ENCODE measurements around the gene ATOH1. TPM values are rescaled to one million over a fixed set of nuclear protein-coding genes. Genes with fewer than 3 reads are reported as not detected.

The ATOH1 gene
- polyA plus RNA-seq, 2 of the 4 experiments (the other 2 are of a cell fraction): not detected

DNA sequence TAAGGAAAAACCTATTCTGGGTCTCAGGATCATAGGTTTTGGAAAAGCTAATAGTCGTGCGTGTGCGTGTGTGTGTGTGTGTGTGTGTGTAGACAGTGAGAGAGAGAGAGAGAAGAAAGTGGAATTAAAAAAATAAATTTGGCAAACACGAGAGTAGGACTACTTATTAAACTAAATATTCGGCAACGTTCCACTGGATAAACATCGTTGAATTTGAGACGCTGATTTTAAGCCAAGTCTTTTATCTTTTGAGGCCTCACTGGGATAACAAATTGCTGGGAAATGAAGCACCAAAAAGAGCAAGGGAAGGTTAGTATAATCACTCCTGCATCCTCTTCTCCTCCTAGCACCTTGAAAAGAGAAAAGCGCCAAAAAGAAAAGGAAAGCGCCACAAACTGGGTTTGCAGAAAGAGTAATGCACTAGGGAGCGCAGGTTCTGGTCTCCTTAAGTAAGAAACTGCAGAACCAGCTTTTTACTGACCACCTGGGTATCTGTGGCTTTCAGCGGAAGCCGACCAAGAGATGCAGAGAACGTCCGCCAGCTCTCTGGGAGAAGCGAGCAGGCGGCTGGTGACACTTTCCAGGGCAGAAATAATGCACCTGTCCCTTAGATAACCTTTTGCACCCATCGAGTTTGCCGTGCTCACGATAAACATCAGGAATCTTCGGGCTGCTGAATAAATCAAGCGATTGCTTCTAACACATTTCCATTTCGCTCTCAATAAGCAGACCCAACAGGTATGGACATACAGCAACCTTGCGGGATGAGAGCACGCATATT is 3.4 kb downstream of the ATOH1 start:
- H3K4me3 ChIP-seq: no peak overlapping the region
- WGBS (ENCODE audit: missing lambda C conversion rate): 39% methylated on average over 25 of the region's 25 CpGs
- DNase-seq (ENCODE audit: low read depth in 1 of 2, low spot score in 1 of 2): no peak
- TF ChIP-seq JUN (IDR thresholded peaks at IDR 0.05) (no peak), TFCP2L1 (CRISPR knock-in tag; IDR thresholded peaks at IDR 0.05) (no peak), JUNB (IDR thresholded peaks at IDR 0.05) (no peak), CBX8 (IDR thresholded peaks at IDR 0.05) (no peak), POLR2AphosphoS2 (conservative IDR thresholded peaks at IDR 0.05; ENCODE audit: low read length) (no peak), CHD4 (IDR thresholded peaks at IDR 0.05; ENCODE audit: borderline replicate concordance) (no peak), RFX5 (IDR thresholded peaks at IDR 0.05) (no peak), HDAC2 (IDR thresholded peaks at IDR 0.05) (no peak), FOXS1 (CRISPR knock-in tag; IDR thresholded peaks at IDR 0.05) (no peak), HEYL (CRISPR knock-in tag; IDR thresholded peaks at IDR 0.05) (no peak), KDM1A (IDR thresholded peaks at IDR 0.05; ENCODE audit: low read depth) (no peak), KDM5A (IDR thresholded peaks at IDR 0.05) (no peak), MYC (IDR thresholded peaks at IDR 0.05; ENCODE audit: borderline replicate concordance, low read length) (no peak)
- TF ChIP-seq, protein P1, sequence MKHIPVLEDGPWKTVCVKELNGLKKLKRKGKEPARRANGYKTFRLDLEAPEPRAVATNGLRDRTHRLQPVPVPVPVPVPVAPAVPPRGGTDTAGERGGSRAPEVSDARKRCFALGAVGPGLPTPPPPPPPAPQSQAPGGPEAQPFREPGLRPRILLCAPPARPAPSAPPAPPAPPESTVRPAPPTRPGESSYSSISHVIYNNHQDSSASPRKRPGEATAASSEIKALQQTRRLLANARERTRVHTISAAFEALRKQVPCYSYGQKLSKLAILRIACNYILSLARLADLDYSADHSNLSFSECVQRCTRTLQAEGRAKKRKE (CRISPR knock-in tag; IDR thresholded peaks at IDR 0.05; ENCODE audit: low read depth): no peak
- TF ChIP-seq, protein P2, sequence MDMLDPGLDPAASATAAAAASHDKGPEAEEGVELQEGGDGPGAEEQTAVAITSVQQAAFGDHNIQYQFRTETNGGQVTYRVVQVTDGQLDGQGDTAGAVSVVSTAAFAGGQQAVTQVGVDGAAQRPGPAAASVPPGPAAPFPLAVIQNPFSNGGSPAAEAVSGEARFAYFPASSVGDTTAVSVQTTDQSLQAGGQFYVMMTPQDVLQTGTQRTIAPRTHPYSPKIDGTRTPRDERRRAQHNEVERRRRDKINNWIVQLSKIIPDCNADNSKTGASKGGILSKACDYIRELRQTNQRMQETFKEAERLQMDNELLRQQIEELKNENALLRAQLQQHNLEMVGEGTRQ (IDR thresholded peaks at IDR 0.05): no peak
- TF ChIP-seq, protein P3, sequence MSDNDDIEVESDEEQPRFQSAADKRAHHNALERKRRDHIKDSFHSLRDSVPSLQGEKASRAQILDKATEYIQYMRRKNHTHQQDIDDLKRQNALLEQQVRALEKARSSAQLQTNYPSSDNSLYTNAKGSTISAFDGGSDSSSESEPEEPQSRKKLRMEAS (IDR thresholded peaks at IDR 0.05): no peak
- TF ChIP-seq, protein P4, sequence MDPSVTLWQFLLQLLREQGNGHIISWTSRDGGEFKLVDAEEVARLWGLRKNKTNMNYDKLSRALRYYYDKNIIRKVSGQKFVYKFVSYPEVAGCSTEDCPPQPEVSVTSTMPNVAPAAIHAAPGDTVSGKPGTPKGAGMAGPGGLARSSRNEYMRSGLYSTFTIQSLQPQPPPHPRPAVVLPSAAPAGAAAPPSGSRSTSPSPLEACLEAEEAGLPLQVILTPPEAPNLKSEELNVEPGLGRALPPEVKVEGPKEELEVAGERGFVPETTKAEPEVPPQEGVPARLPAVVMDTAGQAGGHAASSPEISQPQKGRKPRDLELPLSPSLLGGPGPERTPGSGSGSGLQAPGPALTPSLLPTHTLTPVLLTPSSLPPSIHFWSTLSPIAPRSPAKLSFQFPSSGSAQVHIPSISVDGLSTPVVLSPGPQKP (IDR thresholded peaks at IDR 0.05; ENCODE audit: low read depth, low read length): no peak
- TF ChIP-seq, protein P5, sequence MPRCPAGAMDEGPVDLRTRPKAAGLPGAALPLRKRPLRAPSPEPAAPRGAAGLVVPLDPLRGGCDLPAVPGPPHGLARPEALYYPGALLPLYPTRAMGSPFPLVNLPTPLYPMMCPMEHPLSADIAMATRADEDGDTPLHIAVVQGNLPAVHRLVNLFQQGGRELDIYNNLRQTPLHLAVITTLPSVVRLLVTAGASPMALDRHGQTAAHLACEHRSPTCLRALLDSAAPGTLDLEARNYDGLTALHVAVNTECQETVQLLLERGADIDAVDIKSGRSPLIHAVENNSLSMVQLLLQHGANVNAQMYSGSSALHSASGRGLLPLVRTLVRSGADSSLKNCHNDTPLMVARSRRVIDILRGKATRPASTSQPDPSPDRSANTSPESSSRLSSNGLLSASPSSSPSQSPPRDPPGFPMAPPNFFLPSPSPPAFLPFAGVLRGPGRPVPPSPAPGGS (IDR thresholded peaks at IDR 0.05): no peak
- no peak for ATAC-seq
- H3K9me3 ChIP-seq: no peaks in the 10 kb centered on the region
- no peak overlapping the region for H3K27ac ChIP-seq
- H3K4me2 ChIP-seq: no peak overlapping the region
- FAIRE-seq: no peak
- ChIA-PET POLR2A (no interaction called here), CTCF (no interaction called here)
- peaks cover 3% of the 10 kb centered on the region; the same call in 1 of the 3 replicates for H3K4me1 ChIP-seq

DNA sequence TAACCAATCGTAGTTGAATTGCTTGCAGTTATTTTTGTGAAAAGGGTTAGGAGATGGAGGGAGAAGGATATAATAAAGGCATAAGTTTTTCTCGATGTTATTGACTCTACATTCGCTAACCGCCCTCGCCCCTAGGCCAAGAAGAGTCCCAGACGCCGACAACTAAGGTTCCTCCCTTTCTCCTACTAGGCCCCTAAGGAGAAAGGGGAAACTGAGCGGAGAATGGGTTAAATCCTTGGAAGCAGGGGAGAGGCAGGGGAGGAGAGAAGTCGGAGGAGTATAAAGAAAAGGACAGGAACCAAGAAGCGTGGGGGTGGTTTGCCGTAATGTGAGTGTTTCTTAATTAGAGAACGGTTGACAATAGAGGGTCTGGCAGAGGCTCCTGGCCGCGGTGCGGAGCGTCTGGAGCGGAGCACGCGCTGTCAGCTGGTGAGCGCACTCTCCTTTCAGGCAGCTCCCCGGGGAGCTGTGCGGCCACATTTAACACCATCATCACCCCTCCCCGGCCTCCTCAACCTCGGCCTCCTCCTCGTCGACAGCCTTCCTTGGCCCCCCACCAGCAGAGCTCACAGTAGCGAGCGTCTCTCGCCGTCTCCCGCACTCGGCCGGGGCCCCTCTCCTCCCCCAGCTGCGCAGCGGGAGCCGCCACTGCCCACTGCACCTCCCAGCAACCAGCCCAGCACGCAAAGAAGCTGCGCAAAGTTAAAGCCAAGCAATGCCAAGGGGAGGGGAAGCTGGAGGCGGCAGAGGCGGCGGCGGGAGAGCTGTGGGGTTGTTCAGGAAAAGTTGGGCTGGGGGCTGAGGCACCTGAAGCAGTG is 5.9 kb downstream of the ATOH1 start:
- CTCF ChIA-PET: no interaction called here
- H3K27ac ChIP-seq: no peak overlapping the region
- H3K9me3 ChIP-seq: no peaks in the 10 kb centered on the region
- WGBS (ENCODE audit: missing lambda C conversion rate): 71% methylated on average over 26 of the region's 42 CpGs
- FAIRE-seq: no peak
- POLR2A ChIA-PET: no interaction called here
- H3K4me1 ChIP-seq: no peaks in the 10 kb centered on the region
- TF ChIP-seq HOXB5 (CRISPR knock-in tag; IDR thresholded peaks at IDR 0.05) (no peak), ZSCAN20 (CRISPR knock-in tag; IDR thresholded peaks at IDR 0.05) (no peak), CBX2 (IDR thresholded peaks at IDR 0.05; ENCODE audit: borderline replicate concordance, low read depth) (no peak), MAZ (IDR thresholded peaks at IDR 0.05; ENCODE audit: borderline replicate concordance, low read depth, low read length) (no peak), FOSL2 (IDR thresholded peaks at IDR 0.05) (no peak), FOSL2 (CRISPR knock-in tag; IDR thresholded peaks at IDR 0.05) (no peak), EP300 (IDR thresholded peaks at IDR 0.05) (no peak)
- TF ChIP-seq, protein P6, sequence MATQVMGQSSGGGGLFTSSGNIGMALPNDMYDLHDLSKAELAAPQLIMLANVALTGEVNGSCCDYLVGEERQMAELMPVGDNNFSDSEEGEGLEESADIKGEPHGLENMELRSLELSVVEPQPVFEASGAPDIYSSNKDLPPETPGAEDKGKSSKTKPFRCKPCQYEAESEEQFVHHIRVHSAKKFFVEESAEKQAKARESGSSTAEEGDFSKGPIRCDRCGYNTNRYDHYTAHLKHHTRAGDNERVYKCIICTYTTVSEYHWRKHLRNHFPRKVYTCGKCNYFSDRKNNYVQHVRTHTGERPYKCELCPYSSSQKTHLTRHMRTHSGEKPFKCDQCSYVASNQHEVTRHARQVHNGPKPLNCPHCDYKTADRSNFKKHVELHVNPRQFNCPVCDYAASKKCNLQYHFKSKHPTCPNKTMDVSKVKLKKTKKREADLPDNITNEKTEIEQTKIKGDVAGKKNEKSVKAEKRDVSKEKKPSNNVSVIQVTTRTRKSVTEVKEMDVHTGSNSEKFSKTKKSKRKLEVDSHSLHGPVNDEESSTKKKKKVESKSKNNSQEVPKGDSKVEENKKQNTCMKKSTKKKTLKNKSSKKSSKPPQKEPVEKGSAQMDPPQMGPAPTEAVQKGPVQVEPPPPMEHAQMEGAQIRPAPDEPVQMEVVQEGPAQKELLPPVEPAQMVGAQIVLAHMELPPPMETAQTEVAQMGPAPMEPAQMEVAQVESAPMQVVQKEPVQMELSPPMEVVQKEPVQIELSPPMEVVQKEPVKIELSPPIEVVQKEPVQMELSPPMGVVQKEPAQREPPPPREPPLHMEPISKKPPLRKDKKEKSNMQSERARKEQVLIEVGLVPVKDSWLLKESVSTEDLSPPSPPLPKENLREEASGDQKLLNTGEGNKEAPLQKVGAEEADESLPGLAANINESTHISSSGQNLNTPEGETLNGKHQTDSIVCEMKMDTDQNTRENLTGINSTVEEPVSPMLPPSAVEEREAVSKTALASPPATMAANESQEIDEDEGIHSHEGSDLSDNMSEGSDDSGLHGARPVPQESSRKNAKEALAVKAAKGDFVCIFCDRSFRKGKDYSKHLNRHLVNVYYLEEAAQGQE (IDR thresholded peaks at IDR 0.05): no peak
- TF ChIP-seq, protein P7, sequence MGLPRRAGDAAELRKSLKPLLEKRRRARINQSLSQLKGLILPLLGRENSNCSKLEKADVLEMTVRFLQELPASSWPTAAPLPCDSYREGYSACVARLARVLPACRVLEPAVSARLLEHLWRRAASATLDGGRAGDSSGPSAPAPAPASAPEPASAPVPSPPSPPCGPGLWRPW (IDR thresholded peaks at IDR 0.05): no peak
- H3K4me3 ChIP-seq: no peak overlapping the region
- H3K4me2 ChIP-seq: no peak overlapping the region
- no peak for ATAC-seq
- DNase-seq (ENCODE audit: low read depth in 1 of 2, low spot score in 1 of 2): no peak
